OCI-M2 (cell line): ENCODE measurements around the gene PPRC1.
A peak's percentile ranks its signal among the peaks of the same experiment; 100 is the strongest.

Source experiments
- DNase-seq: peaks from one replicate; lab custom pipeline; 2025; ENCODE audit not compliant: unreplicated experiment; lab: John Stamatoyannopoulos, UW

Gene PPRC1

DNA sequence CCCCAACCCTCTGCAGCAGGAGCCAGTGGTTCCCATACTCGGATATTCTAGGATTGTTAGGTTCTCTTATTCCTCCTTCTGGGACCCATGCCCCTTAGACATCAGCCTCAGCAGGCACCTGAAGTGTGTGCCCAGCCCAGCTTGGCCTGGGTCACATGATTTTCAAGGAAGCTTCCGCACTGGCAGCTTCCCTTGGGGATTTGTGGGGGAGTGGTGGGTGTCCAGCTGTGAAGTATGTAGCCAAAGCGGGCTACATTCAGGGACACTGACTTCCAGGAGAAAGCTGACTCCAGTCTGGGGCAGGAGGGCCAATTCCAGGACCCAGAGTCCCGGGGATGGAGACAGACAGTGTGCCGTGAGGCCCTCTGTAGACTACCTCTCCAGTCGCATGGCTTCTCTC lies 14.0 kb upstream of the PPRC1 start:
- no peak for DNase-seq

DNA sequence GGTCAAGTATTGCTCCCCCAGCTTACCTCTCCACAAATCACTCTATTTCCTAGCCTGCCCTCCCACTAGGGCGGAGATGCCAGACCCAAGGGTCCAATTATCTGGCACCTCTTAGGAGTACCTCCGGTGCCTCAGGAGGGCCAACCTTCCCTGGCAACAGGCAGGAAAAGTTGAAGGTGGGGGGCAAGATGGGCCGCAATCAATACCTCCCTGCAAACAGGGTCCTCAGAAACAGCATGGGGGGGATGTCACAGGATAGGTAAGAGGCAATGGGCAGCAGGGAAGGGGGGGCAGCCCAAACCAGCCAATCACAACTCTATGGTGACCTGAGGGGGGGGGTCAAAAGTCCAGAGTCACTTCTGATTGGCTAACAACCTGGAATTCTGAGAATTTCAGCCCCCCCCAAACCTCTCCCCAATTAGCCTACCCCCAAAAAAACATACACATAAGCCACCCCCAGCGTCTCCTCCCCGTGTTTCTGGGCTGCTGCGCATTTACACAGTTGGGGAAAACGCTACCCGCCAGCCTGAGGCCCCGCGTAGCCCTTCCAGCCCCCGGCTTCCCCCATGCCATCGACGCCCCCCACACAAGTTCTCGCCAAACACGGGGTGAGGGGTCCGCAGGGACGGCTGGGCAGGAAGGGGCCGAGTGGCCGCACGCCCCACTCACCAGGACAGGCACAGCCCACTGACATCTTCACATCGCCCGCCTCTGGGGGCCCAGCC lies 13.3 kb upstream of the PPRC1 start:
- DNase-seq, result no peak

DNA sequence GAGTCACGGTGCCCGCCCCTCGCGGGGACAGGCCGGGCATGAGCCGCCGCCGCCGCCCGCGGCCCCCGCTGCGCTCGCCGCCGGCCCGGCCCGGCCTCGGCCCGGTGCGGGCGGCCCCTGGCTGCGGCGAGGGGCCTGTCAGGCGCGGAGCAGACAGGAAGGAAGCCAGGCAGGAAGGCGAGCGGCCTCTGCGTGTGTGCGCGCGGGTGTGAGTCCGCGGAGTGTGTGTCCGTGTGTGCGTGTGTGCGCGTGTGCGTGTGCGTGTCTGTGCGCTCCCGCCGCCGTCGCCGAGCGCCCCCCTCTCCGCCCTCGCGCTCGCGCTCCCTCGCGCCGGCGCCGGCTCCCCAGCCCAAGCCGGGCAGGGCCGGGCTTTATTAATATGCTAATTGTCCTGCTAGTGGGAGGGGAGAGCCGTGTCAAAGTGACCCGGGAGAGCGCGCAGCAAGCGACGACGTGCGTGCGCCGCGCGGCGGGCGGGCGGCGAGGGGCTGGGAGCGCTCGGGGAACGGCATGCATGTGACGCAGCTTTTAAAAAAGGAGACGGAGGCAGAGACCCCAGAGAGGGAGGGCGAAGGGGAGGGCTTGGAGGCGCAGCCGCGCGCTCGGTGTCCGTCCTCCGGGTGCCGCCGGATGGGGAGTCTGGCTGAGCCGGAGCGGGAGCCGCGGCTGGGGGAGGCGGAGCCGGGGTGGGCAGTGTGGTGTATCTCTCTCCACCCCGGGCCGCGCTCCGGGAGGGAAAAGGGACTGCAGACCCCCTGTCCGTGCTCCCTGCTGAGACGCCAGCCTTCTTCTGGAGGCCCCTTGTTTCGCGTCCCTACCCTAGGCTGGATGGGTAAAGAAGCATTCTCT lies 12.5 kb upstream of the PPRC1 start, which contains the start of gene LDB1:
LDB1 (minus strand) TSS at position 227 of the 849 bp plus-strand sequence. CDS start 258 bp downstream, outside the sequence.
- DNase-seq, result no peak

DNA sequence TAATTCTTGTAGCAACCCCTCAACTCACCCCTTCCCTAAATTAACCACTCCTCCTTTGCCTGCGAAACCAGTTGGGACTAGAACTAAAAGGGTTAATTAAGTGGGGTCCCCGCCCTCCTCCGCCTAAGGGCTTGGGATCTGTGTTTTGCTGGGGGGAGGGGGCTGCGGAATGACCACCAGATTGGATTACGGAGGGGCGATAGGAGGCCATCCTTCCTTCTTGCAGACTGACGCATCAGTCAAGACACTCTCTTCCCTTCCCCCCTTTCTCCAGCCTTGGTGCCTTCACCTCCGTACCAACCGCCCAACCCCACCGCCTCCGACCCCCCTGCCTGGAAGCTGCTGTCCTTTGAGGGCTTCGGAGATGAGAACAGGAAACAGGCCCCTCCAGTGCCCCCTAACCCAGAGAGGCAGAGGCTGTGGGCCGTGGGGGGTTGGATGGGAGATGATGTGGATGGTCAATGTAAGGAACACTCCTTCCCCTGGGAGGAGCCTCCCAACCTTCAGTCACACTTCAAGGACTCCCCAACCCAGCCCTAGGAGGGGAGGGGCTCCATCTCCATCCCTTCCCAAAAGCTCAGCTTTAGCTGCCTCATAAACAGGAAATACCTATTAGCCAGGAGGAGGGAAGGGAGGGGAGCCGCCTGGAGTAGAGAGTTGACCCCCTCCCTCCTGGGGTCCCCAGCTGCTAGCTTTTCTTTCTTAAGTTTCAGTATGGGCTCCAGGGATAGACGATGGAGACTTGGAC lies 11.7 kb upstream of the PPRC1 start:
- DNase-seq, result peak; percentile 75

DNA sequence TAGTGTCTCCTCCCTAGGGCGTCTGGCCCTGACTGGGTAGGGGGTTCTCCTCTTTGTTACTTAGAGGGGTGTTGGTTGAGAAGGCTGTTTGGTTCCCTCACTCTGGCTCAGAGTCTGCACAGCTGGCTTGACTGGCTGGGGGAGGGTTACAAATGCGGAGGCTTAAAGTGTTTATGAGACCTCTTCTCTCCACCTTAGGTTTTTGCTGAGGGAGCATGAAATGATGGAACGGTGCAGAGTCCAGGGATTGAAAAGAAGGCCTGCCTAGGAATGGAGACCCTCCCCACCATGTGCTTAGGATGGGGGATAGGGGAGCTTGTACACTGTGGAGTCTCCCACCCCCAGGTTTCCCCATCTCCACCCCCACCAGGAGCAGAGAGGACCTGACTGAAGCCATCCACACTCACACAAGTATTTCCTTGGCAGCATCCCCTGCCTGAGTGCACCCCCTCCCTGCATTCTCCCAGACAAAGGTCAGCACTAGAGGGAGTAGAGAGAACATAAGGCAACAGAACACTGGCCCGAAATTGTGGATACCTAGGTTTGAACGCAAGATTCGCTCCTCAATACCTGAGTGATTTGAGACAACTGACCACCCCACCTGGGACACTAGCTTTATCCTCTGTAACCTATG lies 11.0 kb upstream of the PPRC1 start:
- DNase-seq, result no peak

DNA sequence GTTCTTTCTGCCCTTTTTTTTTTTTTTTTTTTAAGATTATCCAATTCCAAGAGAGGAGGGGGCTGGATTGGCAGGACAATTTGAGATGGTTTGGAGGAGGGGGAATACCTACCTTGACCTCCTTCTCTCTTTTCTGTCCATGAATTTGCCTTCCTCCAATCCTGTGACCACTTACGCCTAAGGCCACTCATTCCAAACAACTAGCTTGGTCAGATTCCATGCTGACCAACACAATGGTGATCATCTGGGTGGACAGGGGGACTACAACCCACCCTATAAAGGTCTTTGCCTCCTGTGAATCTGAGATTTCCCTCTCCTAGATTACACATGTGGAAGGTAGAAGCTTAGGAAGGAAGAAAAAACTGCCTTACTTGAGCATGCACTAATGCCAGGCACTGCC lies 10.4 kb upstream of the PPRC1 start:
- no peak for DNase-seq

DNA sequence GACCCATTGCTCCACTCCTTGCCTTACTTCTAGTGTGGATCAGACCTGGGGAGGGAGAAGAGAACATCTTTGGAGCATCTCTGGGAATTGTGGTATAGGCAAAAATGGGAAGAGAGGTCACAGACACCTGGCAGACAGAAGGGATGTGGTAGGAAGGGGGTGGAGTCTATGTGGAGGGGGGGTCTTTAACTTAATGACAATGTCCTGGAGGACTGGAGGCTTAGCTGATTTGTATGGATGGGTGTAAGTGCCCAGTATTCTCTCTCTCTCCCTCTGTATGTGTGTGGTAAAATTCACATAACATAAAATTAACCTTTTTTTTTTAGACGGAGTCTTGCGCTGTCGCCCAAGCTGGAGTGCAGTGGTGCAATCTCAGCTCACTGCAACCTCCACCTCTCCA lies 9.6 kb upstream of the PPRC1 start:
- DNase-seq, result no peak

DNA sequence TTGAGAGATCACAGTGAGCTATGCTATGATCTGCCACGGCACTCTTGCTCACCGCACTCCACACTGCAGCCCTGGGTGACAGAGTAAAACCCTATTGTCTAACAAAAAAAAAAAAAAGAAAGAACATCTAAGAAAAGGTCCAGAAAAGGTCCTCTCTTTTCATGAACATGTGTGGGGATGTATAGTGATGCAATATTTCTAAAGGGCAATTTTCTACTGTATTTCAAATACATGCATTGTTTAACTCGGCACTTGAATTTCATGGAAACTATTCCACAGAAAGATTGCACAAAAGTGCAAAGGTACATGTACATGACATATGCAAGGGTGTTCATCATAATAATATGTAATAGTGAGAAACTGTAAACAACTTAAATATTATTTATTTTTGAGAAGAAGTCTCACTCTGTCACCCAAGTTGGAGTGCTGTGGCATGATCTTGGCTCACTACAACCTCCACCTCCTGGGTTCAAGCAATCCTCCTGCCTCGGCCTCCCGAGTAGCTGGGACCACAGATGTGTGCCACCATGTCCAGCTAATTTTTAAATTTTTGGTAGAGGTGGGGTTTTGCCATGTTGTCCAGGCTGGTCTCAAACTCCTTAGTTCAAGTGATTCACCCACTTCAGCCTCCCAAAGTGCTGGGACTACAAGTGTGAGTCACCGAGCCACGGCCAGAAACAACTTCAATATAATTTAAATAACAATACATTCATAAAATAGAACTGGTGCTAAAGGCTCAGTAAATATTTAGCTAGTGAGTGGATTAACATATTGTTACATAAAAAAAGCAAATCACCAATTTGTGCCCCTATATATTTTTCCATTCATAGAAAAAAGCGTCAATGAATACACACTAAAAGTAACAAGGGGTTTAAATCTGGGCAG lies 1.3 kb upstream of the PPRC1 start:
- no peak for DNase-seq

DNA sequence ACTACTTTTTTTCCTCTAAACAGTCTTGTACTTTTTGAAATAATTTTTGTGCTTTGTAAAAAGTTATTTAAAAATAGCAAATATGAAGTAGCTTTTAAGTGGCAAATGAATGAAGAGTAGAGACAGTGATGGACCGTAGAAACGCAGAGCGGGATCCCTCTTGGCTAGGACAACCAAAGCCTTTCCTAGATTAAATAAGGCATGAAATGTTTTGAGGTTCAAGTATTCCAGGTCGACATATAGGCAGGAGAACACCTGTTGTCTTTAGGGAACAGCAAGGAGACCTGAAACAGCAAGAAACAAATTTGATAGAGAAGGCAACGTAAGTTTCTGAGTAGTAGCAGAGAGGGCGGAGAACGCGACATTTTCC lies 662 bp upstream of the PPRC1 start:
- no peak for DNase-seq

DNA sequence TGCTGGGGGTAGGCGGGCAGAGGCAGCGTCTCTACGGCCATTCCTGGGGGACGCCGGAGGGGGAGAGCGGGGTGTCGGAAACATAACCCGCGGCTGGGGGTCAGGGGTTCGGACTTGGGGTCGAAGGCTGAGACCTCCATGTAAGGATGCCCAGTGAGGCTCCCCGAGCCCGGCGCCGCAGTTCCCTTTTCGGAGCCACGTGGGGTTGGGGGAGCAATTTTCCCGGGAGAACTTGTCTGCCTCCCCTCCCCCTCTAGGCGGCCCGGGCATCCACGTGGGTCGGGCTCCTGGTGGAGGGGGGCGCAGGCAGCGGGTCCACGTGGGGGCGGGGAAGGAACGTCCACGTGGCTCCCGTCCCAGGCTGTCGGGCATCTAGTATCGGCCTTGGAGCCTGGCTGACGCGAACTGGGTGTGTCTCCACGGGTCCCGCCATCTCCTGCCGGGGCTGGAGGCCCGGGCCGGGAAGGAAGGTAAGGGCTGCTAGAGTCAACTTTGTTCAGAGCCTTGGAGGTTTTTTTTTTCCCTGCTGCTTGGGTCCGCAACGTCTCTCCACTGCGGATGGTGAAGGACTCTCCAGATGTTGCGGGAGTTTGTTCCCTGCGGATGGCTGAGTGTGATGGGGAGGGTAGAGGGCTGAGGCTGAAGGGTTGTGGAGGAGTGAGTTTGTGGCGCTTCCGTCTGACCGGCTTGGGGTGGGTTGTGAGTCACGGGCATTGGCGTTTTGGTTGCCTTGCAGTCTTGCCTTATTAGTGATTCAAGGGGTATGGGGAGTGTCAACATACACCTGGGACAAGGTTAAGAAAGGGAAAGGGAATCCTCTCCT lies 744 bp downstream of the PPRC1 start:
- no peak for DNase-seq

DNA sequence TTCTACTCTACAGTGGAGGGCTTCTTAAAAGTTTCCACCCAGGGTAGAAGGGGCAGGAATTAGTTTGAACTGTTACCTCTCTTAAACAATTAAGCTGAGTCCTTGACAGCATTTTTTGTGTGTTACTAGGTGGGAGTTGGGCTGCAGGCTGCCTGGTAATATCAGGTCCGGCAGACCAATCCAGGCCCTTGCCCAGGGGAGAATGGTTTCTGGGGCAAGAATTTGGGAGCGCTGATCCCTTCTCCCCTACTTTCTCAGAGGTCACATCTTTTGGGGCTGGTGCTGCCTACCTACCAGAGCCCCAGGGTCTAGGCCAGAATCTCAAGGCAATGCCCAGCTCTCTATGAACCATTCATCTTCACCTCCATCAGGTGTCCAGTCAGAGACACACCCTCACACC lies 1.6 kb downstream of the PPRC1 start:
- no peak for DNase-seq

DNA sequence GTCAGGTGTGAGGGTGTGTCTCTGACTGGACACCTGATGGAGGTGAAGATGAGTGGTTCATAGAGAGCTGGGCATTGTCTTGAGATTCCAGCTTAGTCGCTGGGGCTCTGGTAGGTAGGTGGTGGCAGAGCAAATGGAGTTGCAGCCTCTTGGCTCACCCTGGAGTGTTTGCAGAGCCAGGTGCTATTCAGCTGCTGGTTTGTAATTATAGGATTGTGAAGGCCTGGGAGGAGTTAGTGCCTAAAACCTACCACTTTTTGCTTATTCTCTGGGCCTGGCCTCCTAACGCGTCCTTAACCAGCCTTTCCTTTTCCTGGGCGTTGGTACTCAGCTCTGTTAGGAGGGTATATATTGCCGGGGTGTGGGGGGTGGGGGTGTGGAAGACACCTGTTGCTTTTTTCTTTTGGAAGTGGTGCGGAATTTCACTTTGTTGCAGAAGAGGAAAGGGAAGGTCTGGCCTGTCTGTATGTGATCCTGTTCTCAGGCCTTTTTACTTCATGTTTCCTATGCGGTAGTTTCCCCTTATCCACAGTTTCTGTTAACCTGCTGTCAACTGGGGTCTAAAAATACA lies 3.2 kb downstream of the PPRC1 start:
- DNase-seq, result no peak

DNA sequence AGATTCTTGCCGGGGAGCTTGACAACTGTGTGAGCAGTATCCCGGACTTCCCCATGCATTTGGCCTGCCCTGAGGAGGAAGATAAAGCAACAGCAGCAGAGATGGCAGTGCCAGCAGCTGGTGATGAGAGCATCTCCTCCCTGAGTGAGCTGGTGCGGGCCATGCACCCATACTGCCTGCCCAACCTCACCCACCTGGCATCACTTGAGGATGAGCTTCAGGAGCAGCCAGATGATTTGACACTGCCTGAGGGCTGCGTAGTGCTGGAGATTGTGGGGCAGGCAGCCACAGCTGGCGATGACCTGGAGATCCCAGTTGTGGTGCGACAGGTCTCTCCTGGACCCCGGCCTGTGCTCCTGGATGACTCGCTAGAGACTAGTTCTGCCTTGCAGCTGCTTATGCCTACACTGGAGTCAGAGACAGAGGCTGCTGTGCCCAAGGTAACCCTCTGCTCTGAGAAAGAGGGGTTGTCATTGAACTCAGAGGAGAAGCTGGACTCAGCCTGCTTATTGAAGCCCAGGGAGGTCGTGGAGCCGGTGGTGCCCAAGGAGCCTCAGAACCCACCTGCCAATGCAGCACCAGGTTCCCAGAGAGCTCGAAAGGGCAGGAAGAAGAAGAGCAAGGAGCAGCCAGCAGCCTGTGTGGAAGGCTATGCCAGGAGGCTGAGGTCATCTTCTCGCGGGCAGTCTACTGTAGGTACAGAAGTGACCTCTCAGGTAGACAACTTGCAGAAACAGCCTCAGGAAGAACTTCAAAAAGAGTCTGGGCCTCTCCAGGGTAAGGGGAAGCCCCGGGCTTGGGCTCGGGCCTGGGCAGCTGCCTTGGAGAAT lies 6.7 kb downstream of the PPRC1 start:
- no peak for DNase-seq

DNA sequence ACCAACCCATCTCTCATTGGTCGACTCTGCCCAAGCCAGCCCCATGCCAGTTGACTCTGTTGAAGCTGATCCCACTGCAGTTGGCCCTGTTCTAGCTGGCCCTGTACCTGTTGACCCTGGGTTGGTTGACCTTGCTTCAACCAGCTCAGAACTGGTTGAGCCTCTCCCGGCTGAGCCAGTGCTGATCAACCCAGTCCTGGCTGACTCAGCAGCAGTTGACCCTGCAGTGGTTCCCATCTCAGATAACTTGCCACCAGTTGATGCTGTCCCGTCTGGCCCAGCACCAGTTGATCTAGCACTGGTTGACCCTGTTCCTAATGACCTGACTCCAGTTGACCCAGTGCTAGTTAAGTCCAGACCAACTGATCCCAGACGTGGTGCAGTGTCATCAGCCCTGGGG lies 7.4 kb downstream of the PPRC1 start:
- no peak for DNase-seq

DNA sequence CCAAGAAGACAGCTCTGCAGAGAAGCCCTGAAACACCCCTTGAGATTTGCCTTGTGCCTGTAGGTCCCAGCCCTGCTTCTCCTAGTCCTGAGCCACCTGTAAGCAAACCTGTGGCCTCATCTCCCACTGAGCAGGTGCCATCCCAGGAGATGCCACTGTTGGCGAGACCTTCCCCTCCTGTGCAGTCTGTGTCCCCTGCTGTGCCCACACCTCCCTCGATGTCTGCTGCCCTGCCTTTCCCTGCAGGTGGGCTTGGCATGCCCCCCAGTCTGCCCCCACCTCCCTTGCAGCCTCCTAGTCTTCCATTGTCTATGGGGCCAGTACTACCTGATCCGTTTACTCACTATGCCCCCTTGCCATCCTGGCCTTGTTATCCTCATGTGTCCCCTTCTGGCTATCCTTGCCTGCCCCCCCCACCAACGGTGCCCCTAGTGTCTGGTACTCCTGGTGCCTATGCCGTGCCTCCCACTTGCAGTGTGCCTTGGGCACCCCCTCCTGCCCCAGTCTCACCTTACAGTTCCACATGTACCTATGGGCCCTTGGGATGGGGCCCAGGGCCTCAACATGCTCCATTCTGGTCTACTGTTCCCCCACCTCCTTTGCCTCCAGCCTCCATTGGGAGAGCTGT lies 8.2 kb downstream of the PPRC1 start:
- no peak for DNase-seq

DNA sequence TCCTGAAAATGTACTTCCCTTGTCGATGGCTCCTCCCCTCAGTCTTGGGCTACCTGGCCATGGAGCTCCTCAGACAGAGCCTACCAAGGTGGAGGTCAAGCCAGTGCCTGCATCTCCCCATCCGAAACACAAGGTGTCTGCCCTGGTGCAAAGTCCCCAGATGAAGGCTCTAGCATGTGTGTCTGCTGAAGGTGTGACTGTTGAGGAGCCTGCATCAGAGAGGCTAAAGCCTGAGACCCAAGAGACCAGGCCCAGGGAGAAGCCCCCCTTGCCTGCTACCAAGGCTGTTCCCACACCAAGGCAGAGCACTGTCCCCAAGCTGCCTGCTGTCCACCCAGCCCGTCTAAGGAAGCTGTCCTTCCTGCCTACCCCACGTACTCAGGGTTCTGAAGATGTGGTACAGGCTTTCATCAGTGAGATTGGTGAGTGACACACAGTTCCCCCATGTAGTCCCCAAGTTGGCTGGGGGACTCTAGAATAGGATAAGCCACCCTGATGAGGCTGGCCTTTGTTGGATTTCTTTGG lies 8.8 kb downstream of the PPRC1 start:
- no peak for DNase-seq

DNA sequence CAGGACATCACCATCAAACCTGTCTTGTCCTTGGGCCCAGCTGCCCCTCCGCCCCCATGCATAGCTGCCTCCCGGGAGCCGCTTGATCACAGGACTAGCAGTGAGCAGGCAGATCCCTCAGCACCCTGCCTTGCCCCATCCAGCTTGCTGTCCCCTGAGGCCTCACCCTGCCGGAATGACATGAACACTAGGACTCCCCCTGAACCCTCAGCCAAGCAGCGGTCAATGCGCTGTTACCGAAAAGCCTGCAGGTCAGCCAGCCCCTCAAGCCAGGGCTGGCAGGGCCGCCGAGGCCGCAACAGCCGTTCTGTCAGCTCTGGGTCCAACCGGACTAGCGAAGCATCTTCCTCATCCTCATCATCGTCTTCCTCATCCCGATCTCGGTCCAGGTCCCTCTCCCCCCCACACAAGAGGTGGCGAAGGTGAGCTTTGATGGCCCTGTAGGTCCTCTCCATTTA lies 14.2 kb downstream of the PPRC1 start:
- DNase-seq, result no peak
